ENCODE data around the gene MAL.

- TF ChIP-seq ZNF384 (IDR thresholded peaks at IDR 0.05) (no peak), NFRKB (IDR thresholded peaks at IDR 0.05) (no peak), SP1 (IDR thresholded peaks at IDR 0.05) (no peak), ELF4 (IDR thresholded peaks at IDR 0.05) (no peak), SUZ12 (IDR thresholded peaks at IDR 0.05) (no peak), FOXM1 (IDR thresholded peaks at IDR 0.05; ENCODE audit: borderline replicate concordance) (no peak), FOXK2 (IDR thresholded peaks at IDR 0.05) (no peak)
- TF ChIP-seq, protein P1, sequence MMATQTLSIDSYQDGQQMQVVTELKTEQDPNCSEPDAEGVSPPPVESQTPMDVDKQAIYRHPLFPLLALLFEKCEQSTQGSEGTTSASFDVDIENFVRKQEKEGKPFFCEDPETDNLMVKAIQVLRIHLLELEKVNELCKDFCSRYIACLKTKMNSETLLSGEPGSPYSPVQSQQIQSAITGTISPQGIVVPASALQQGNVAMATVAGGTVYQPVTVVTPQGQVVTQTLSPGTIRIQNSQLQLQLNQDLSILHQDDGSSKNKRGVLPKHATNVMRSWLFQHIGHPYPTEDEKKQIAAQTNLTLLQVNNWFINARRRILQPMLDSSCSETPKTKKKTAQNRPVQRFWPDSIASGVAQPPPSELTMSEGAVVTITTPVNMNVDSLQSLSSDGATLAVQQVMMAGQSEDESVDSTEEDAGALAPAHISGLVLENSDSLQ (IDR thresholded peaks at IDR 0.05), result no peak
Observed at GRCh38 chr2:95023222-95023597, 2.3 kb upstream of the MAL start.
